ENCODE results near the gene NFKBIL1. TPM values are rescaled to one million over a fixed set of nuclear protein-coding genes. Genes with fewer than 3 reads are reported as not detected.

Gene NFKBIL1
- total RNA-seq, 1 donor = 33.7 TPM

DNA sequence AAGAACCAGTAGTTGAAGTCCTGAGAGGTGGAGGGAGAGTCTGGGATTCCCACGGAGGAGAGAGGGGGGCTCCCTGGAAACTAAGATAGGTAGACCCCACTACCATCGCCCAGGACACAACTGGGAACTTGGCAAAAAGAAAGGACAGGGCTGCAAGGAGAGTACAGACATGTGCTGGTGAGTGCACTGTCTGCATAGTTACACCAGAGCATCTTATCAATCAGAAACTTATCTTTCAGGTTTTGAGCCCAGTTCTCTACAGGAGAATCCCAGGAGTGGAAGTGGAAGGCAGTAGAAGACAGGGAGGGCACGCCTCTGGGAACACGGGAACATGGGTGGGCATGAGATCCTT is 12.2 kb downstream of the NFKBIL1 start:
- DNase-seq (ENCODE audit: low read depth in 2 of 3, low spot score in 2 of 3) = no peak

DNA sequence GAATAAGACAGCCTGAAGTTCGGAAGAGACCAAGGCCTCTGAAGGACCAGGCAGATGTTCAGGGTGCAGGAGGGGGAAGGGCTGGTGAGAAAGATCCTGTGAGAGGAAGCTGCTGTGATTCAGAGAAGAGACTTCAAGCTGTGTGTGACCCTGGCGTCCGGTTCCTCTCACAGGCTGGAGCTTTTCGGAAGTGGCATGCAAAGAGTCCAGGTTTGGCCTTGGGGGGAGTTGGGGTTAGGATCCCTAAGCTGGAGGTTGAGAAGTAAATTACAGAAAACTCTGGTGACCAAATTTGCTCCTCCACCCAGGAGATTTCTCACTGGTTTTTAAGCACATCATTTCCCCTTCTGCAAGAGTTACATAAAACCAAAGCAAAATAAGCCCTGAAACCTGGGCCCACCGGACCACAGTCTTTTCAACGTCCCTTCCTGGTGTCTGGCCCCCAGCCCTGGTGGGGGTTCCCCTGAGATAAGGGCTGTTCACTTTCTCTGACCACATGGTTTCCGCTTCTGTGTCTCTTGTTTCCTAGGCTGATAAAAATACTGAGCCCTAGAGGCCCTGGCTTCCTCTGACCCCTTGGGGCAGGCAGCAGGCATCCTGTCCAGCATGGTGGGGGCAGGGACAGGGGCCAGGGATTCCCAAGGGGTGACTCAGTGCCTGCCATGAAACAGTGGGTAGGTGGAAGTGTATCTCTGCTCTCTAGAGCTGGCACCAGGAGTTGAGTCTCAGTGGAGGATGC is 12.7 kb downstream of the NFKBIL1 start:
- peak in 2 of 3 donors; percentile 77 to 79 for DNase-seq (ENCODE audit: low read depth in 2 of 3, low spot score in 2 of 3)

DNA sequence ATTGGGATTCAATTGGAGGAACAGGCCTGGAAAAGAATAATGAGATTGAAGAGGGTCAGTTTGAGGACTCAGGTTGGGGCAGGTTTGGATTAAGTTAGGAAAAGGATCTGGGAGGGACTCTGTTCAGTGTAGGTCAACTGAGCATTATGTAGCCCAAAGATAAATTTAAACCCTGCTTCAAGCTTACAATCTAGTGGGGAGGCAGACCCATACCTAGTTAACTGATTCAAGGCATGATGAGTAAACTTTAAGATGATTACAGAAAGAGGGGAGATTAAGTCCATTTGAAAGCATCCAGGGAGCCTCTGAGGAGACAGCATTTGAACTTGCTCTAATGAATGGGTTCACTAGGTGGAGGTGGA is 13.3 kb downstream of the NFKBIL1 start:
- no peak for DNase-seq (ENCODE audit: low read depth in 2 of 3, low spot score in 2 of 3)

DNA sequence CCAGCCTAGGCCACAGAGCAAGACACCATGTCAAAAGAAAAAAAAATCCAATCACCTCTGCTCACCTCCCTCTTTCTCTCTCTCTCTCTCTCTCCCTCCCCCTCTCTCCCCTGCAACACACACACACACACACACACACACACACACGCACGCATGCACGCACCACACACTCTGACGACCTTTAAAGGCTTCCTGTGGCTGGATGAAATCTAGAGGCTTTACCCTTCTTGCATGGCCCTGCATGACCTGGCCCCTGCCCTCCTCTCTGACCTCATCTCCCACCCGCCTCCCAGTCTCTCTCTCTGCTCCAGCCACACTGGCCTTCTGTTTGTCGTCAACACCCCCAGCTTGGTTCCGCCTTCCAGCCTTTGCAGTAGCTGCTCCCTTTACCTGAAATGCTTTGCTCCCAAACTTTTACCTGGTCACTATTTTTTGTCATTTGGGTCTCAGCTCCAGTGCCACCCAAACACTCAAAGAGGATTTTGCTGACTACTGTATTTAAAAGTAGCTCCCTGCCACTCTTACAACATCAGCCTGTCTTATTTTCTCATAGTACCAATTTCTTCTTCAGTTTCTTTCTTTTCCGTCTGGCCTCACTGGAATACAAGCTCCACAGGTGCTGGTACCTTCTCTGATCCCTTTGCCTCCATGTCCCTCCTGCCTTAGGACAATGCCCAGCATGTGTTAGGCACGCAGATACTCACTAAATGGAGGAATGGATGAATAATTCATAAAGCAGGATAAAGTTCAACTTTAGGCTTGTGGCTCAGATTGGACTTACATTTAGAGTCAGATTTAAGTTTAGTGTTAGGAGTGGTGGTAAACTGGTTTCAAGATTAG is 20.3 kb downstream of the NFKBIL1 start:
- DNase-seq (ENCODE audit: low read depth in 2 of 3, low spot score in 2 of 3) = no peak

DNA sequence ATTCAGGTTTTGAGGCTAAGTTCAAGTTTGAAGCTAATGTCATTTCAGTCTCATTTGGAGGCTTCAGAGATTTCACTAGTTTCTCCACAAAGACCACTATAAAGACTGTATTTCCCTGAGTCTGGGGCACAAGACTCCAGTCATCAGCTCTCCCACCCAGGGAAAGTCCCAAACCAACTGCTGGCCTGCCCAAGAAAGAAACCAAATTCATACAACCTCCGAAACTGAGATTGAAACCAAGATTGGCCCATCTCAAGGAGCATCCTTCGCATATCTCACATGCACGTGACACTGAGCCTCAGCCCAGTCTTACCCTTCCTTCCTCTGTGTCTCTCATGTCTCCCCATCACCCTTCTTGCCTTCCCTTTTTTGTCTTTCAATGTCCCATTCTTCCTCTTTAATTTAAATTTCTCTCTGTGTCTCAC is 21.1 kb downstream of the NFKBIL1 start:
- peak in 1 of 3 donors; percentile 34 for DNase-seq (ENCODE audit: low read depth in 2 of 3, low spot score in 2 of 3)

DNA sequence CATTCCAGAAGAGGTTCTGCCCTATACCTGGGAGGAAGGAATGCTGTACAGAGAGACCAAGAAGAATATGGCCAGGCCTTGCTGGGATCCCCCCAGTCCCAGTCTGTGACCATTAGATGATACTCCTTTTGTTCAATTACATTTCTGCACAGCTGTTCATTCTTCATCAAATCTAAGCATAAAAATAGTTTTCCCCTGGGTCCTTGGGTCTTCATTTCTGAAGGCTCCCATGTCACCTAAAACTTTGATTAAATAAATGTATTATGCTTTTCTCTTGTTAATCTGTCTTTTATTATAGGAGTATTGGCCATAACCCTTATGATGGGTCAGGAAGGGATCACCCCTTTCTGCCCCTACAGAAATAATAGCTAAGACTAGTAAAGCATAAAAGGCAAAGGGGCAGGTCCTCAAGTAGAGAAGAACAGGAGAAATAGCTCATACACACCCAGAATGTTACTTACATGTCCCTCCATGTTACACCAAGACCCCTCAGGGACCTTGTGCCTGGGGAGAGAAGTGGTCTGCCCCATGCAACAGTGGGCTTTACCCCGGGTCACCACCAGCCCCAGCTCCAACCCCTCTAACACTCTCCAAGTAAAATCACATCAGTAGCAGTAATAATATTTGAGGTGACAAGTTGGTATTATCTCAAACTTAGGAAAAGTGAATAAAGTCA is 22.6 kb downstream of the NFKBIL1 start:
- no peak for DNase-seq (ENCODE audit: low read depth in 2 of 3, low spot score in 2 of 3)

DNA sequence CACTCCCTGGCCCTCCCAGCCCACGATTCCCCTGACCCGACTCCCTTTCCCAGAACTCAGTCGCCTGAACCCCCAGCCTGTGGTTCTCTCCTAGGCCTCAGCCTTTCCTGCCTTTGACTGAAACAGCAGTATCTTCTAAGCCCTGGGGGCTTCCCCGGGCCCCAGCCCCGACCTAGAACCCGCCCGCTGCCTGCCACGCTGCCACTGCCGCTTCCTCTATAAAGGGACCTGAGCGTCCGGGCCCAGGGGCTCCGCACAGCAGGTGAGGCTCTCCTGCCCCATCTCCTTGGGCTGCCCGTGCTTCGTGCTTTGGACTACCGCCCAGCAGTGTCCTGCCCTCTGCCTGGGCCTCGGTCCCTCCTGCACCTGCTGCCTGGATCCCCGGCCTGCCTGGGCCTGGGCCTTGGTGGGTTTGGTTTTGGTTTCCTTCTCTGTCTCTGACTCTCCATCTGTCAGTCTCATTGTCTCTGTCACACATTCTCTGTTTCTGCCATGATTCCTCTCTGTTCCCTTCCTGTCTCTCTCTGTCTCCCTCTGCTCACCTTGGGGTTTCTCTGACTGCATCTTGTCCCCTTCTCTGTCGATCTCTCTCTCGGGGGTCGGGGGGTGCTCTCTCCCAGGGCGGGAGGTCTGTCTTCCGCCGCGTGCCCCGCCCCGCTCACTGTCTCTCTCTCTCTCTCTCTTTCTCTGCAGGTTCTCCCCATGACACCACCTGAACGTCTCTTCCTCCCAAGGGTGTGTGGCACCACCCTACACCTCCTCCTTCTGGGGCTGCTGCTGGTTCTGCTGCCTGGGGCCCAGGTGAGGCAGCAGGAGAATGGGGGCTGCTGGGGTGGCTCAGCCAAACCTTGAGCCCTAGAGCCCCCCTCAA is 24.9 kb downstream of the NFKBIL1 start, which contains the start of gene LTA:
LTA (plus strand) TSS at position 249 of the 871 bp plus-strand sequence; CDS start at position 703, 454 bp downstream.
- no peak for DNase-seq (ENCODE audit: low read depth in 2 of 3, low spot score in 2 of 3)

DNA sequence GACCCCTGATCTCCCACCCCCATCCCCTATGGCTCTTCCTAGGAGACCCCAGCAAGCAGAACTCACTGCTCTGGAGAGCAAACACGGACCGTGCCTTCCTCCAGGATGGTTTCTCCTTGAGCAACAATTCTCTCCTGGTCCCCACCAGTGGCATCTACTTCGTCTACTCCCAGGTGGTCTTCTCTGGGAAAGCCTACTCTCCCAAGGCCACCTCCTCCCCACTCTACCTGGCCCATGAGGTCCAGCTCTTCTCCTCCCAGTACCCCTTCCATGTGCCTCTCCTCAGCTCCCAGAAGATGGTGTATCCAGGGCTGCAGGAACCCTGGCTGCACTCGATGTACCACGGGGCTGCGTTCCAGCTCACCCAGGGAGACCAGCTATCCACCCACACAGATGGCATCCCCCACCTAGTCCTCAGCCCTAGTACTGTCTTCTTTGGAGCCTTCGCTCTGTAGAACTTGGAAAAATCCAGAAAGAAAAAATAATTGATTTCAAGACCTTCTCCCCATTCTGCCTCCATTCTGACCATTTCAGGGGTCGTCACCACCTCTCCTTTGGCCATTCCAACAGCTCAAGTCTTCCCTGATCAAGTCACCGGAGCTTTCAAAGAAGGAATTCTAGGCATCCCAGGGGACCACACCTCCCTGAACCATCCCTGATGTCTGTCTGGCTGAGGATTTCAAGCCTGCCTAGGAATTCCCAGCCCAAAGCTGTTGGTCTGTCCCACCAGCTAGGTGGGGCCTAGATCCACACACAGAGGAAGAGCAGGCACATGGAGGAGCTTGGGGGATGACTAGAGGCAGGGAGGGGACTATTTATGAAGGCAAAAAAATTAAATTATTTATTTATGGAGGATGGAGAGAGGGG is 26.1 kb downstream of the NFKBIL1 start:
- no peak for DNase-seq (ENCODE audit: low read depth in 2 of 3, low spot score in 2 of 3)

DNA sequence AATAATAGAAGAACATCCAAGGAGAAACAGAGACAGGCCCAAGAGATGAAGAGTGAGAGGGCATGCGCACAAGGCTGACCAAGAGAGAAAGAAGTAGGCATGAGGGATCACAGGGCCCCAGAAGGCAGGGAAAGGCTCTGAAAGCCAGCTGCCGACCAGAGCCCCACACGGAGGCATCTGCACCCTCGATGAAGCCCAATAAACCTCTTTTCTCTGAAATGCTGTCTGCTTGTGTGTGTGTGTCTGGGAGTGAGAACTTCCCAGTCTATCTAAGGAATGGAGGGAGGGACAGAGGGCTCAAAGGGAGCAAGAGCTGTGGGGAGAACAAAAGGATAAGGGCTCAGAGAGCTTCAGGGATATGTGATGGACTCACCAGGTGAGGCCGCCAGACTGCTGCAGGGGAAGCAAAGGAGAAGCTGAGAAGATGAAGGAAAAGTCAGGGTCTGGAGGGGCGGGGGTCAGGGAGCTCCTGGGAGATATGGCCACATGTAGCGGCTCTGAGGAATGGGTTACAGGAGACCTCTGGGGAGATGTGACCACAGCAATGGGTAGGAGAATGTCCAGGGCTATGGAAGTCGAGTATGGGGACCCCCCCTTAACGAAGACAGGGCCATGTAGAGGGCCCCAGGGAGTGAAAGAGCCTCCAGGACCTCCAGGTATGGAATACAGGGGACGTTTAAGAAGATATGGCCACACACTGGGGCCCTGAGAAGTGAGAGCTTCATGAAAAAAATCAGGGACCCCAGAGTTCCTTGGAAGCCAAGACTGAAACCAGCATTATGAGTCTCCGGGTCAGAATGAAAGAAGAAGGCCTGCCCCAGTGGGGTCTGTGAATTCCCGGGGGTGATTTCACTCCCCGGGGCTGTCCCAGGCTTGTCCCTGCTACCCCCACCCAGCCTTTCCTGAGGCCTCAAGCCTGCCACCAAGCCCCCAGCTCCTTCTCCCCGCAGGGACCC is 27.0 kb downstream of the NFKBIL1 start:
- DNase-seq (ENCODE audit: low read depth in 2 of 3, low spot score in 2 of 3) = no peak

DNA sequence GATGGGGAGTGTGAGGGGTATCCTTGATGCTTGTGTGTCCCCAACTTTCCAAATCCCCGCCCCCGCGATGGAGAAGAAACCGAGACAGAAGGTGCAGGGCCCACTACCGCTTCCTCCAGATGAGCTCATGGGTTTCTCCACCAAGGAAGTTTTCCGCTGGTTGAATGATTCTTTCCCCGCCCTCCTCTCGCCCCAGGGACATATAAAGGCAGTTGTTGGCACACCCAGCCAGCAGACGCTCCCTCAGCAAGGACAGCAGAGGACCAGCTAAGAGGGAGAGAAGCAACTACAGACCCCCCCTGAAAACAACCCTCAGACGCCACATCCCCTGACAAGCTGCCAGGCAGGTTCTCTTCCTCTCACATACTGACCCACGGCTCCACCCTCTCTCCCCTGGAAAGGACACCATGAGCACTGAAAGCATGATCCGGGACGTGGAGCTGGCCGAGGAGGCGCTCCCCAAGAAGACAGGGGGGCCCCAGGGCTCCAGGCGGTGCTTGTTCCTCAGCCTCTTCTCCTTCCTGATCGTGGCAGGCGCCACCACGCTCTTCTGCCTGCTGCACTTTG is 28.0 kb downstream of the NFKBIL1 start, which contains the start of gene TNF:
TNF (plus strand) TSS at position 231 of the 567 bp plus-strand sequence; CDS start at position 408, 177 bp downstream.
- peak in 1 of 3 donors; percentile 30 for DNase-seq (ENCODE audit: low read depth in 2 of 3, low spot score in 2 of 3)

DNA sequence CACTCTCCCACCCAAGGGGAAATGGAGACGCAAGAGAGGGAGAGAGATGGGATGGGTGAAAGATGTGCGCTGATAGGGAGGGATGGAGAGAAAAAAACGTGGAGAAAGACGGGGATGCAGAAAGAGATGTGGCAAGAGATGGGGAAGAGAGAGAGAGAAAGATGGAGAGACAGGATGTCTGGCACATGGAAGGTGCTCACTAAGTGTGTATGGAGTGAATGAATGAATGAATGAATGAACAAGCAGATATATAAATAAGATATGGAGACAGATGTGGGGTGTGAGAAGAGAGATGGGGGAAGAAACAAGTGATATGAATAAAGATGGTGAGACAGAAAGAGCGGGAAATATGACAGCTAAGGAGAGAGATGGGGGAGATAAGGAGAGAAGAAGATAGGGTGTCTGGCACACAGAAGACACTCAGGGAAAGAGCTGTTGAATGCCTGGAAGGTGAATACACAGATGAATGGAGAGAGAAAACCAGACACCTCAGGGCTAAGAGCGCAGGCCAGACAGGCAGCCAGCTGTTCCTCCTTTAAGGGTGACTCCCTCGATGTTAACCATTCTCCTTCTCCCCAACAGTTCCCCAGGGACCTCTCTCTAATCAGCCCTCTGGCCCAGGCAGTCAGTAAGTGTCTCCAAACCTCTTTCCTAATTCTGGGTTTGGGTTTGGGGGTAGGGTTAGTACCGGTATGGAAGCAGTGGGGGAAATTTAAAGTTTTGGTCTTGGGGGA is 28.7 kb downstream of the NFKBIL1 start:
- no peak for DNase-seq (ENCODE audit: low read depth in 2 of 3, low spot score in 2 of 3)

DNA sequence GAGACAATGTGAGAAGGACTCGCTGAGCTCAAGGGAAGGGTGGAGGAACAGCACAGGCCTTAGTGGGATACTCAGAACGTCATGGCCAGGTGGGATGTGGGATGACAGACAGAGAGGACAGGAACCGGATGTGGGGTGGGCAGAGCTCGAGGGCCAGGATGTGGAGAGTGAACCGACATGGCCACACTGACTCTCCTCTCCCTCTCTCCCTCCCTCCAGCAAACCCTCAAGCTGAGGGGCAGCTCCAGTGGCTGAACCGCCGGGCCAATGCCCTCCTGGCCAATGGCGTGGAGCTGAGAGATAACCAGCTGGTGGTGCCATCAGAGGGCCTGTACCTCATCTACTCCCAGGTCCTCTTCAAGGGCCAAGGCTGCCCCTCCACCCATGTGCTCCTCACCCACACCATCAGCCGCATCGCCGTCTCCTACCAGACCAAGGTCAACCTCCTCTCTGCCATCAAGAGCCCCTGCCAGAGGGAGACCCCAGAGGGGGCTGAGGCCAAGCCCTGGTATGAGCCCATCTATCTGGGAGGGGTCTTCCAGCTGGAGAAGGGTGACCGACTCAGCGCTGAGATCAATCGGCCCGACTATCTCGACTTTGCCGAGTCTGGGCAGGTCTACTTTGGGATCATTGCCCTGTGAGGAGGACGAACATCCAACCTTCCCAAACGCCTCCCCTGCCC is 29.6 kb downstream of the NFKBIL1 start:
- DNase-seq (ENCODE audit: low read depth in 2 of 3, low spot score in 2 of 3) = no peak

DNA sequence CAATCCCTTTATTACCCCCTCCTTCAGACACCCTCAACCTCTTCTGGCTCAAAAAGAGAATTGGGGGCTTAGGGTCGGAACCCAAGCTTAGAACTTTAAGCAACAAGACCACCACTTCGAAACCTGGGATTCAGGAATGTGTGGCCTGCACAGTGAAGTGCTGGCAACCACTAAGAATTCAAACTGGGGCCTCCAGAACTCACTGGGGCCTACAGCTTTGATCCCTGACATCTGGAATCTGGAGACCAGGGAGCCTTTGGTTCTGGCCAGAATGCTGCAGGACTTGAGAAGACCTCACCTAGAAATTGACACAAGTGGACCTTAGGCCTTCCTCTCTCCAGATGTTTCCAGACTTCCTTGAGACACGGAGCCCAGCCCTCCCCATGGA is 30.2 kb downstream of the NFKBIL1 start:
- DNase-seq (ENCODE audit: low read depth in 2 of 3, low spot score in 2 of 3) = no peak

DNA sequence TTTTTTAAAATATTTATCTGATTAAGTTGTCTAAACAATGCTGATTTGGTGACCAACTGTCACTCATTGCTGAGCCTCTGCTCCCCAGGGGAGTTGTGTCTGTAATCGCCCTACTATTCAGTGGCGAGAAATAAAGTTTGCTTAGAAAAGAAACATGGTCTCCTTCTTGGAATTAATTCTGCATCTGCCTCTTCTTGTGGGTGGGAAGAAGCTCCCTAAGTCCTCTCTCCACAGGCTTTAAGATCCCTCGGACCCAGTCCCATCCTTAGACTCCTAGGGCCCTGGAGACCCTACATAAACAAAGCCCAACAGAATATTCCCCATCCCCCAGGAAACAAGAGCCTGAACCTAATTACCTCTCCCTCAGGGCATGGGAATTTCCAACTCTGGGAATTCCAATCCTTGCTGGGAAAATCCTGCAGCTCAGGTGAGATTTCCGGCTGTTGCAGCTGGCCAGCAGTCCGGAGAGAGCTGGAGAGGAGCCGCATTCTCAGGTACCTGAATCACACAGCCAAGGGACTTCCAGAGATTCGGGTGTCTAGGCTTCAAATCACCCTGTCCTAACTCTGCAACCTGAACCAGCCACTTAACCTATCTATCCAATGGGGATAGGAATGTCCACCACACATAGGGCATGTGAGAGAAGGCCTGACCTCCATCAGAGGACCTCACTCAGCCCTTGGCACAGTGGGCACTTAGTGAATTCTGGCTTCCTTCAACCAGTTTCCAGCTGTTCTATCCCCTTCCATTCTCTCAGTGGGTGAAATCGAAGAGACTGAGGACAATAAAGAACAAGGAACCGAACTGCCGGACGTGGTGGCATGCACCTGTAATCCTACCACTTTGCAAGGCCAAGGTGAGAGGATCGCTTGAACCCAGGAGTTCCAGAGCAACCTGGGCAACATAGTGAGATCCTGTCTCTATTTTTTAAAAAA is 31.0 kb downstream of the NFKBIL1 start:
- no peak for DNase-seq (ENCODE audit: low read depth in 2 of 3, low spot score in 2 of 3)

DNA sequence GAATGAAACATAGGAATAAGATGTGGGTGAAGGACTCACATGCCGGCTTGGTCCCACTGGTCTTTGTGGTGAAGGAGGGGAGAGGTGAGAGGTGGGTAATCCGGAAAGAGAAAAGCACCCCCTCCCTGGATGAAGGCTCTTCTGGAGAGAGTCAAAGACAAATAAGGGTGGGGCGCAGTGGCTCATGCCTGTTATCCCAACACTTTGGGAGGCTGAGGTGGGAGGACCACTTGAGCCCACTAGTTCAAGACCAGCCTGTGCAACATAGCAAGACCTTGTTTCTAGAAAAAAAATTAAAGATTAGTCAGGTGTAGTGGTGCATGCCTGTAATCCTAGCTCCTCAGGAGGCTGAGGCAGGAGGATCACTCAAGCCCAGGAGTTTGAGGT is 31.7 kb downstream of the NFKBIL1 start:
- DNase-seq (ENCODE audit: low read depth in 2 of 3, low spot score in 2 of 3) = no peak
